ENCODE measurements around the gene EXOC3L1. TPM values are rescaled to one million over a fixed set of nuclear protein-coding genes. Genes with fewer than 3 reads are reported as not detected.
A peak's percentile ranks its signal among the peaks of the same experiment; 100 is the strongest.

Gene EXOC3L1
- total and polyA plus RNA-seq, 2 of the 4 experiments (the other 2 are of a cell fraction) = not detected

DNA sequence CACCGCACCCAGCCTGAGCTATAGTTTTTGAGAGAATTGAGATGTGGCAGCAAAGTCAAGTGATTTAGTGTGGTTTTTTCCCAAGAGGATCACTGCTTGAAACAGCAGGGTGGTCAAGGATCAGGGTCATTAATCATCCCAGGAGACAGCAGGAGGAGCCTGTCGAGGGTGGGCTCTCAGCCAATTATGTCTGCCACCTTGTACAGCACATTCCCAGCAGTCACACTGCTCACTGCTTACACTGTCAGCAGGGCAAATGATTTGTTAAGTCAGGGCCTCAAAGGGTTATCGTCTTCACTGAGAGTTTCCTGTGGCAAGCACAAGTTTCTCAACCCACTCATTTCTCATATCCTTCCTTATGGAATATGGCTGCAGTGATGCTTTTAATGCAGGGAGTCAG is 52.3 kb downstream of the EXOC3L1 start:
- DNase-seq (peak; percentile 31), ATAC-seq (ENCODE audit: low read depth) (no peak)
- no peaks in the 10 kb centered on the region for H3K27me3 ChIP-seq (ENCODE audit: control insufficient read depth, insufficient read depth, low read length)
- H2BK120ac ChIP-seq (ENCODE audit: low read depth, low read length) = no peak overlapping the region
- H2BK5ac ChIP-seq (ENCODE audit: low read depth, low read length, poor library complexity, severe bottlenecking) = no peak overlapping the region
- H3K4ac ChIP-seq (ENCODE audit: low read depth, low read length) = no peak overlapping the region
- in situ Hi-C loops (cut with MboI; ENCODE audit: low sequenced_read_pairs) = no loop called here
- H3K9me3 ChIP-seq (ENCODE audit: control insufficient read depth, insufficient read depth, low read length) = no peaks in the 10 kb centered on the region
- POLR2A ChIA-PET (ENCODE audit: unreplicated experiment) = no interaction called here
- H4K20me1 ChIP-seq (ENCODE audit: insufficient read depth, low read length) = no peaks in the 10 kb centered on the region
- H3K23ac ChIP-seq (ENCODE audit: low read depth, low read length) = no peak overlapping the region
- no peak overlapping the region for H3K18ac ChIP-seq (ENCODE audit: low read depth, low read length)
- H2BK15ac ChIP-seq (ENCODE audit: low read depth, low read length) = no peak overlapping the region
- H4K91ac ChIP-seq (ENCODE audit: insufficient read depth, low read depth, low read length) = no peak overlapping the region
- no peak overlapping the region for H4K5ac ChIP-seq (ENCODE audit: low read depth, low read length)
- H2AK5ac ChIP-seq (ENCODE audit: low read depth, low read length) = no peak overlapping the region
- no peak overlapping the region for H3K56ac ChIP-seq (ENCODE audit: extremely low read depth, insufficient read depth, low read length)
- no peak overlapping the region for H2AK9ac ChIP-seq (replicated peaks; ENCODE audit: low read depth, low read length, poor library complexity)
- no peaks in the 10 kb centered on the region for H3K4me1 ChIP-seq (ENCODE audit: control insufficient read depth, insufficient read depth, low read length)
- no peak overlapping the region for H4K8ac ChIP-seq (ENCODE audit: low read depth in 2 of 2, low read length in 2 of 2)
- H2BK20ac ChIP-seq (ENCODE audit: low read depth, low read length) = no peak overlapping the region
- no peak overlapping the region for H3K27ac ChIP-seq (ENCODE audit: insufficient read depth, low read length)
- H3K9me1 ChIP-seq (ENCODE audit: insufficient read depth, low read length) = peaks cover 3% of the 10 kb centered on the region
- no peak overlapping the region for H3K4me3 ChIP-seq (ENCODE audit: insufficient read depth, low read depth, low read length)
- H3K9ac ChIP-seq (ENCODE audit: low read depth, low read length) = no peak overlapping the region
- H2AFZ ChIP-seq (replicated peaks; ENCODE audit: low read length, poor library complexity) = no peak overlapping the region
- no peak overlapping the region for H3K4me2 ChIP-seq (ENCODE audit: low read depth, low read length)
- no peak overlapping the region for H3K14ac ChIP-seq (replicated peaks; ENCODE audit: low read depth, low read length)
- H3K79me1 ChIP-seq (ENCODE audit: low read depth in 1 of 2, low read length in 2 of 2) = peaks cover 0 to 5% of the 10 kb centered on the region in 2 experiments; a peak in 1 of 4 replicates
- CTCF ChIA-PET = interaction anchor here (1.5 to 1.6 kb wide), 2 partner anchors 17 to 119 kb away, joined by 3 to 8 read pairs; no protein-coding TSS in a partner anchor
- WGBS, 2 experiments (ENCODE audit: extremely low coverage in 2 of 2, insufficient read length in 1 of 2) = no CpG with 5 or more reads among the region's 3 CpGs
- dilution Hi-C loops (cut with HindIII; ENCODE audit: low sequenced_read_pairs, unreplicated experiment) = no loop called here
- TF ChIP-seq CHD1 (IDR thresholded peaks at IDR 0.05; ENCODE audit: low read depth, low read length) (no peak), POLR2A (IDR thresholded peaks at IDR 0.05; ENCODE audit: low read depth, low read length) (no peak), RAD21 (IDR thresholded peaks at IDR 0.05; ENCODE audit: low read length) (no peak), CEBPB (IDR thresholded peaks at IDR 0.05; ENCODE audit: low read depth, low read length) (no peak), NFE2L2 (IDR thresholded peaks at IDR 0.05; ENCODE audit: low read depth, low read length) (no peak), RFX5 (IDR thresholded peaks at IDR 0.05; ENCODE audit: low read depth, low read length) (no peak), ELK1 (IDR thresholded peaks at IDR 0.05; ENCODE audit: borderline replicate concordance, low read depth, low read length) (no peak), MXI1 (IDR thresholded peaks at IDR 0.05; ENCODE audit: borderline replicate concordance, low read depth, low read length) (no peak), MAZ (IDR thresholded peaks at IDR 0.05; ENCODE audit: borderline replicate concordance, low read depth, low read length) (no peak), FOS (IDR thresholded peaks at IDR 0.05; ENCODE audit: low read depth, low read length) (no peak), MAFK (IDR thresholded peaks at IDR 0.05; ENCODE audit: low read depth, low read length) (no peak), RCOR1 (IDR thresholded peaks at IDR 0.05; ENCODE audit: insufficient replicate concordance, low read length) (no peak), SMC3 (IDR thresholded peaks at IDR 0.05; ENCODE audit: low read depth, low read length) (no peak), USF2 (IDR thresholded peaks at IDR 0.05; ENCODE audit: low read depth, low read length) (no peak), CTCF (conservative IDR thresholded peaks at IDR 0.05; ENCODE audit: low read depth, low read length) (no peak), BHLHE40 (IDR thresholded peaks at IDR 0.05; ENCODE audit: low read depth, low read length) (no peak)
- BruUV-seq (replicated peaks) = no TSS peak
- intact Hi-C loops (cut with micrococcal nuclease) = no loop called here
- peaks cover 53% of the 10 kb centered on the region for H3K36me3 ChIP-seq (ENCODE audit: control insufficient read depth, insufficient read depth, low read length)
